Measurements from ENCODE around the gene GBE1.
"Not testable (repeated sequence)": the region's sequence is repeated elsewhere in the genome, so short reads cannot be mapped to it uniquely, and the experiment has no call there.

Gene GBE1

GRCh38 chr3:81760924-81761903 lies at the start of gene GBE1:
Gene GBE1, minus strand, starts transcription at chr3:81761645. Its CDS starts 128 bp downstream, at chr3:81761517.
- DNase-seq: peak; percentile 97 to 98

DNA sequence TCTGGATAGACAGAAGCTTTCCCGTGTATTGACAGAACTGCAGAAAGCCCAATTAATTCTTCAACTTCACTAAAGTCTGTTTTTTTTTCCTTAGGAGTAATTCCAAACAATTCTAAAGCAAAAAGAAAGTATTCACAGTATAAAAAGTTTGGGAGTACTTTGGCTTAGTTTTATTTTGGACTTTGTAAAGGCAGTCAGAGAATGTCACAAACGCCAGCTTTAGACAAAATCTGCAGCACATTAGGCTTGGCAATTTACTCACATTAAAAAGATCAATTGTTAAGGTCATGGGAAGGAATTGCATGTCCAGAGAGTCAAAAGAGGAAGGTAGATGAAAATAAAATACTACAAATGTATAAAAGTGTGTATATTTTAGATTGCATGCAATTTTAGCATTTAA lies 47.5 kb upstream of the GBE1 start:
- DNase-seq: no peak

DNA sequence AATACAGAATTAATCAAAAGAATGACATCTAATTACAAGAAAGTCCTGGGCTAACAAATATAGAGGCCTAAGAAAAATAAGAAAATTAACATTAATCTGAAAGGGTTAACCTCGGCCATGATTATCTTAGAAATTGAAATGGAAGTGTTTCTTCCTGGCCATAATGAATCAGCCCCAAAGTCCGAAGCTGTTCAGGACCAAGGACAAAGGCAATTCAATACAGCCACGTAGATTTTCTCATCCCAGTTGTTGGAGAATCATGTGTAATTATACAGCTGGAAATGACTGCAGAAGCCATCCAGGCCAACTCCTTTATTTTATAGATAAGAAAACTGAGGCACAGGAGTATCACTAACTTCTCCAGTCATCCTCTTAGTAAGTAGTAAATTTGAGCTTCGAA lies 38.0 kb upstream of the GBE1 start:
- DNase-seq: peak in 1 of 2 experiments; percentile 12

GRCh38 chr3:81793410-81793809 lies 32.0 kb upstream of the GBE1 start:
- DNase-seq: no peak

GRCh38 chr3:81790117-81790516 lies 28.7 kb upstream of the GBE1 start:
- no peak for DNase-seq

GRCh38 chr3:81789691-81790090 lies 28.2 kb upstream of the GBE1 start:
- peak; percentile 73 to 79 for DNase-seq

DNA sequence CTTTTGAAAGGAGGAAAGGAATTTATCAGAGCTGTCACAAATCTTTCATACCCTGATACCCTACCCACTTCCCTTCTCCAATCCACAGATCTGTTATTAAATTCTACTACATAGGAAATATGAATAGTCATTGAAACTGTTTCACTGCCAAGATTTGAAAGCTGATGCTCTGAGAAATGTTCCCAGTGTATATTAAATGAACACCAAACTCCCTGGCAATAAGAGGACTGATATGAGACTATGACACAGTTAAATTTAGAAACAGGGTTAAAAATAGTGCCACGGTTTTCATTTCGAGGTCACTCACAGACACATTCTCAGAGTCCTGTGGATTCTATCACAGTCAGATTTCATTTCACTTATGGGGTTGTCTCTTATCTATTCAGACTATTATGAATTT lies 27.2 kb upstream of the GBE1 start:
- no peak for DNase-seq

DNA sequence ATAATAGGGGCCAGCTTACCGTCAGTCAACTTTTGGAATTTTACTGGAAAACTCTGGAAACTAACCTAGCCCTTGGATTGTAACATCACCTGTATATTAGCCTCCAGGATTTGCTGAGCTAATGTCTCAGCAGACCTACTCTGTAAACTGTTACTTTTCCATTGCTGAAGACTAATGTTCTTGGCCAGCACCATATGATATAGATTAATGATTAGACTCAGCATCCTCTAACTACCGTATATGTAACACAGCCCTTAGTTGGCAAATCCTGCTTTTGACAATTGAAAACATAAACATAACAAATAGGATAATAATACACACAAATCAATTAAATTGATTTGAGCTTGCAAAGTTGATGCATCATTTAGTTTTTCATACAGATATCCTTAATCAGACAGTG lies 26.6 kb upstream of the GBE1 start:
- no peak for DNase-seq

- no peak for DNase-seq
Measured at GRCh38 chr3:81782585-81782984, 21.1 kb upstream of the GBE1 start.

DNA sequence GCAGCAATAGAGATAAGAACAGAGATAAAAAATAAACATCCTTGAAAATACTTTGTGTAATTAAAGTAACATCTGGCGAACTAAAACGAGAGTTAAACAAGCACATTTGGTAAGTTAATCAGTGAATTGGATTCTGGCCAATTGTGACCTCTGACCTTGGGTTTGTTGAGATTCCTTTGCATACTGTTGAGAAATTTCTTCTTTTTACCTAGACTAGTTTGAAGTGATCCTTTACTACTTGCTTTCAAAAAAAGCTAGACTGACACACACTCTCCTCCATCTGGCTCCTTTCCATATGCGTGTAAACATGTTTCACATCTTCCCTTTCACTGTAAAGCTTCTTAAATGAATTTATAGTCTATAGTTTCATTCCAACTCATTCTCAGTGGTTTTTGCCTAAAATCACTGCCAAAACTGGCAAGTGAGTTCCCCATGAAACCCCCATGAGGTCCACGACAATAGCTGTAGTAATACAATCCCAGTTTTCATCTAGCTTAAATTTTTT lies 17.3 kb upstream of the GBE1 start:
- DNase-seq: no peak

DNA sequence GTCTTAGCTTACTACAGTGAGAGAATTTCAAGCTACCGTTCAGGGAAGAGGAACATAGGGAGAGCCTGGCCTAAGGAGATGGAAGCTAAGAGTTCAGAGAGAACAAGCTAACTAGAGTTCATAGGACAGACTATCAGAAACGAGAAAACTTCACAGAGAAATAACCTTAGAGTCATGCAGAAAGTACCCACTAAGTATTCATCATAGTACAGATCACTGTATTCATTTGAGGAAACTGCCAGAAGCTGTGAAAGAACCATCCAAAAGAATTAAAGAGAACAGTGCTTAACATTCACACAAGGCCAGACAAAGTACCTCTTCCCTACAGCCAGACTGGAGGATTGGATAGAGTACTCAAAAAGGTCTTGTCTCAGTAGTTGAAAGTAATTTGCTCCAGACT lies 15.2 kb upstream of the GBE1 start:
- no peak for DNase-seq

DNA sequence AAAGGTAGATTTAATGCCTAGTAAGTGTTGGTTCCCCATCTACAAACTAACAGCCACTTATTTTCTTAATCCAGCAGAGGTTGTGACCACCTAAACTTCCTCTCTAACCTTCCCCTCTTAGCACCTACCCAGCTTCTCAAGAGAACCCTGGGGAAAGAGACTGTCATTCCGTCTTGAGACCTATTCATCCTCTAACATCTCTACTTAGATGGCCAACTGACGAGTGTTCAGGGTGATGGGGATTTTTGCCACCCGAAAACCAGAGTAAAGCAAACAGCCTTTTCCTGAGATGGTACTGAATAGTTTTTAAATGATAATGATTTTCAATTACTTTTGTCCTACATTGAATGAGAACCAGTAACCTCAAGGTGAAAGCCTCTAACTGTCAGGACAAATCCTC lies 9.3 kb upstream of the GBE1 start:
- DNase-seq: no peak

- no peak for DNase-seq
Measured at GRCh38 chr3:81769299-81769698, 7.9 kb upstream of the GBE1 start.

DNA sequence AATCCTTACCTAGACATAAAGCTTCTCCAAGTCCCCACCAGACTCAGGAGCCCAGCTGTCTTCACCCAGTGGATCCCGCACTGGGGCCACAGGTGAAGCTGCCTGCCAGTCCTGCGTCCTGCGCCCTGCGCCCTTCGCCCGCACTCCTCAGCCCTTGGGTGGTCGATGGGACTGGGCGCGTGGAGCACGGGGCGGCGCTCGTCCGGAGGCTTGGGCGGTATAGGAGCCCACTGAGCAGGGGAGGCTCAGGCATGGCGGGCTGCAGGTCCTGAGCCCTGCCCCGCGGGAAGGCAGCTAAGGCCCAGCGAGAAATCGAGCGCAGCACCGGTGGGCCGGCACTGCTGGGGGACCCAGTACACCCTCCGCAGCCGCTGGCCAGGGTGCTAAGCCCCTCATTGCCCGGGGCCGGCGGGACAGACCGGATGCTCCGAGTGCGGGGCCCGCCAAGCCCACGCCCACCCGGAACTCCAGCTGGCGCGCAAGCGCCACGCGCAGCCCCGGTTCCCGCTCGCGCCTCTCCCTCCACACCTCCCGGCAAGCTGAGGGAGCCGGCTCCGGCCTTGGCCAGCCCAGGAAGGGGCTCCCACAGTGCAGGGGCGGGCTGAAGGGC lies 5.9 kb upstream of the GBE1 start:
- DNase-seq: not testable (repeated sequence)

DNA sequence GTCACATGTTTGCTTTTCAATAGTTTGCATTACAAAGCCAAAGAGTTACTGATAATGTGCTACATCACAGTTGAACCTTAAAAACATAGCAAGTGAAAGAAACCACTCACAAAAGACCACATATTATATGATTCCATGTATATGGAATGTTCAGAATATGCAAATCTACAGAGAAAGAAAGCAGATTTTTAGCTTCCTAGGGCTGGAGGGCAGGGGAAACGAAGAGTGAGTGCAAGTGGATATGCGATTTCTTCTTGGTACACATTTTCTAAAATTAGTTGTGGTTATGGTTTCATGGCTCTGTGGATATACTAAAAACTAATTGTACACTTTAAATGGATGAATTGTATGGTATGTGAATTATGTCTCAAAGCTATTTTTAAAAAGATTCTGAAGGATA lies 4.0 kb upstream of the GBE1 start:
- no peak for DNase-seq

- DNase-seq: no peak
Measured at GRCh38 chr3:81764665-81765064, 3.2 kb upstream of the GBE1 start.

DNA sequence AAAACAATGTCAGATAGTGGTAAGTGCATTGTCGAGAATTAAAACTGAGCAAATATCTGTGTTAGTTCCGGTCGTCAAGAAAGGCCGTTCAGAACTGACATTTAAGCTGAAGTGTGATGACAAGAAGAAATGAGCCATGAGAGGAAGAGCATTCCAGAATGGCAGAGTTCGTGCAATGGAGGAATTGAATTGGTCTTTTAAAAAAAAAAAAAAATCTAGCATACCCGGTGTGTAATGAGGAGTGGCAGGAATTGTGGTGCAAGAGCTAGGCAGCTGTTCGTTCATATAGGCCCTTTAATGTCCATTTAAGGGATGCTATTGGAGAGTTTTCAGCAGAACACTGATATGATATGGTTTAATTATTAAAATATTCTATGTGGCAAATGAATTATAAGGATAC lies 2.6 kb upstream of the GBE1 start:
- no peak for DNase-seq

GRCh38 chr3:81763001-81763400 lies 1.6 kb upstream of the GBE1 start:
- no peak for DNase-seq

DNA sequence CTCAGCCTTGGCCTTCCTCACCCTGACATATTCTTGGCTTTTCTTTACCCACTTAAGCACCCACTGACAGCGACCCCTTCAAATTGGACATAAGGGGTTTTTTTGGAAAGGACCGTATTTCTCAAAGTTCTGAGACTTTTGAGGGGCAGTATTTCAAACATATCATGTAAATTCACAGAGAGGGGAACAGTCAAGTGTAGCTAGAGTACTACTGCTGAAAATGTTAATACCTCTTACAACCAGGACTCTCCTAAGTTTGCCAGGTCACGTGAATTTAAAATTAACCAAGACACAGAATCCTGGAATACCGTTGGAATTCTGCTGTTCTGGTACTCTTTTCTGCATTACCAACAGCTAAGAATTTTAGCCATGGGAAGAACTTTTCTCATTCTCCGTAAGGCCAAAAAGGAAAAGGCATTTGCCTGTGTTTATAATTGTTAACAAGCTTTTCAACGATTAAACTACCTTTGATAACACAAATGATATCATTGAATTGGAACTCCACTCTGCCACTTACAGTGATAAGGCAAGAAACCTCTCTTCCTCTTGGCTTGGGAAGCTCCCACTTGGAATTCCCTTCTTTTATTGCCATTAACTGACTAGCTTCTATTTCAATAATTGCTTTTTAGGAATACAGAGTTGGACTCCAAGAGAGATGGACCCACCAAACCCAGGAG lies 597 bp upstream of the GBE1 start:
- no peak for DNase-seq

DNA sequence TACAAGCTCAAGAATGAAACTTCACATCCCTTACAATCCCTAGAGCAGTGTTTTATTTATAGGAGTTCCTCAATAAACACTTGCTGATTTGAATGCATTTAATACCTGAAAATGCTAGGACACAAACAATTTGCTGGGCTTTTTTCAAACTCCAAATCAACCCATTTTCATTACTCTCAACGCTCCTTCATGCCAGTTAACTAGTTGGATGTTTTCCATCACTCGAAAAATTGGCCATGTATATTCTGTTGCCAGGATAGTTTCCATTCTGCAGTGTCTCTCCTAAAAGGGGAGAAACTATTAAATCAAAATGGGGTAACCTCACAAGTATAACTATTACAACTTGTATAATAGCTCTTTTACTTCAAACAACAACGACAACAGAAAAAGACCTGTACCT lies 1.2 kb downstream of the GBE1 start:
- no peak for DNase-seq

GRCh38 chr3:81758771-81759170 lies 2.7 kb downstream of the GBE1 start:
- DNase-seq: not testable (repeated sequence)

DNA sequence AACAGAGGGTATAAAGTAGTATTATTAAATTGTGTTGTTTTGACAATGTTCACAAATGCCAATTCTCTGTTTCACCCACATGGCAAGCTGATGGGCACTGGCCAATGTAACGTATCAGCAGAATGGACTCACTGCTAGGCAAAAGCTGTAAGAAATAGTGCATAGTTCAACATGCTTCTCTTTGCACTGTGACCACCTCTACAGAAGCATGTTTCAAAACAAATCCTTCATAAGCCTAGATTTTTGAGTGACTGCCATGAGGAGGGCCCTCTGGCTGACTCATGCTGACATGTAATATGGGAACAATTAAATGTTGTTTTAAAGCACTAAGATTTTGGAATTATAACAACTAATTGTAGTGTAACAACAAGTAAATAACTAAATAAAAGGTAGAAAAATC lies 3.2 kb downstream of the GBE1 start:
- no peak for DNase-seq

GRCh38 chr3:81753416-81754027 lies 7.9 kb downstream of the GBE1 start:
- DNase-seq: no peak
